ENCODE results near the gene CHRNB2.

CHRNB2 gene

GRCh38 chr1:154622503-154623039 lies 55.0 kb downstream of the CHRNB2 start:
- H3K27me3 ChIP-seq, result no peaks in the 10 kb centered on the region
- no peak for TF ChIP-seq CTCF (IDR thresholded peaks at IDR 0.05; ENCODE audit: low read depth, low read length)
- H3K9me3 ChIP-seq, result no peaks in the 10 kb centered on the region
- peaks cover 32% of the 10 kb centered on the region for H3K36me3 ChIP-seq
- peaks cover 11% of the 10 kb centered on the region for H3K4me1 ChIP-seq
- H3K4me3 ChIP-seq (ENCODE audit: low read depth, low read length), result no peak overlapping the region
- DNase-seq, result no peak

GRCh38 chr1:154623358-154623757 lies 55.8 kb downstream of the CHRNB2 start:
- H3K27me3 ChIP-seq, result no peaks in the 10 kb centered on the region
- peaks cover 14% of the 10 kb centered on the region for H3K4me1 ChIP-seq
- no peak for DNase-seq
- TF ChIP-seq CTCF (IDR thresholded peaks at IDR 0.05; ENCODE audit: low read depth, low read length), result no peak
- peaks cover 32% of the 10 kb centered on the region for H3K36me3 ChIP-seq
- no peaks in the 10 kb centered on the region for H3K9me3 ChIP-seq
- H3K4me3 ChIP-seq (ENCODE audit: low read depth, low read length), result no peak overlapping the region

GRCh38 chr1:154624746-154625643 lies 57.4 kb downstream of the CHRNB2 start:
- Histone ChIP-seq H3K36me3 (peaks cover 22% of the 10 kb centered on the region; the same call in 1 of the 2 replicates), H3K9me3 (0 out of 2 replicates have a peak, but pooled peaks cover 2% of the 10 kb centered on the region), H3K4me3 (ENCODE audit: low read depth, low read length) (no peak overlapping the region), H3K4me1 (peaks cover 9% of the 10 kb centered on the region; the same call in 1 of the 2 replicates), H3K27me3 (no peaks in the 10 kb centered on the region)
- DNase-seq, result no peak
- no peak for TF ChIP-seq CTCF (IDR thresholded peaks at IDR 0.05; ENCODE audit: low read depth, low read length)

- Histone ChIP-seq H3K4me3 (ENCODE audit: low read depth, low read length) (peak overlapping the region; percentile 81), H3K27me3 (no peaks in the 10 kb centered on the region; the same call in 1 of the 2 replicates), H3K9me3 (0 out of 2 replicates have a peak, but pooled peaks cover 2% of the 10 kb centered on the region), H3K36me3 (peaks cover 22% of the 10 kb centered on the region; the same call in 1 of the 2 replicates), H3K4me1 (peaks cover 4% of the 10 kb centered on the region; the same call in 1 of the 2 replicates)
- TF ChIP-seq CTCF (IDR thresholded peaks at IDR 0.05; ENCODE audit: low read depth, low read length), result no peak
- DNase-seq, result no peak
These were observed 59.1 kb downstream of the CHRNB2 start for GRCh38 chr1:154626456-154627256.

- DNase-seq, result peak; percentile 91
- Histone ChIP-seq H3K27me3 (no peaks in the 10 kb centered on the region; the same call in 1 of the 2 replicates), H3K36me3 (peaks cover 22% of the 10 kb centered on the region; the same call in 1 of the 2 replicates), H3K9me3 (0 out of 2 replicates have a peak, but pooled peaks cover 2% of the 10 kb centered on the region), H3K4me3 (ENCODE audit: low read depth, low read length) (peak overlapping the region; percentile 81), H3K4me1 (peaks cover 4% of the 10 kb centered on the region; the same call in 1 of the 2 replicates)
- no peak for TF ChIP-seq CTCF (IDR thresholded peaks at IDR 0.05; ENCODE audit: low read depth, low read length)
These were observed 59.9 kb downstream of the CHRNB2 start for GRCh38 chr1:154627257-154628120.

Measured in BE2C (cell line).